HCT116 (cell line): ENCODE measurements around the gene KCNC3. TPM values are rescaled to one million over a fixed set of nuclear protein-coding genes. Genes with fewer than 3 reads are reported as not detected.

ENCODE experiments used
- ATAC-seq: fragments of 200-7000 bp; cut with Tn5 transposase; 2 replicates; pipeline ENCODE4 v1.9.1; 2020; ENCODE audit warnings: mild to moderate bottlenecking, moderate library complexity
- BruUV-seq: library from RNA; stranded (reverse); fragments of 400-500 nt; replicated peaks from 2 replicates; lab custom pipeline; 2021; lab: Mats Ljungman, UMichigan
- CTCF ChIA-PET: fragments of 300-600 bp; sonication (Branson Sonifier 250); formaldehyde crosslinking; loops from one replicate; lab custom pipeline; 2021; ENCODE audit warnings: antibody characterized with exemption; lab: Charles Lee
- POLR2A ChIA-PET: fragments of 300-600, 350-600 bp; sonication (Branson Sonifier 250); formaldehyde crosslinking; loops from one replicate; lab custom pipeline; 2021; ENCODE audit warnings: antibody characterized with exemption; lab: Charles Lee
- RAD21 ChIA-PET, 2 experiments: fragments of 300-600 bp; sonication (Branson Sonifier 250); formaldehyde crosslinking; loops; one replicate each; lab custom pipeline; 2023; ENCODE audit warnings: low total read pairs in 2 of 2; ENCODE audit not compliant: uncharacterized antibody in 2 of 2, unreplicated experiment in 2 of 2, low non-redundant PET in 1 of 2; lab: Charles Lee
- DNase-seq: peaks from one replicate; pipeline ENCODE4 v3.0.0-alpha.2; 2010; ENCODE audit warnings: low read depth, low spot score
- H2AFZ ChIP-seq: fragments of 200-600 bp; shearing (Covaris generic), sonication (generic); 2 replicates; pipeline ENCODE4 v1.6.1; 2017; ENCODE audit warnings: low read depth, mixed run types, mixed read lengths, antibody characterized with exemption, low read length; ENCODE audit not compliant: poor library complexity, severe bottlenecking
- H3K27ac ChIP-seq: 2 replicates; pipeline ENCODE4 v1.5.1; 2012; ENCODE audit warnings: low read depth, low read length
- H3K27me3 ChIP-seq: fragments of 200-600 bp; sonication (generic); 2 replicates; pipeline ENCODE4 v1.6.1; 2016; ENCODE audit warnings: mixed run types, low read length, mixed read lengths; ENCODE audit not compliant: insufficient read depth
- H3K36me3 ChIP-seq, 2 experiments: fragments of 200-500 bp in 1 of 2; fragments of 200-600 bp in 1 of 2; sonication (Bioruptor generic) in 1 of 2; sonication (generic) in 1 of 2; 2 replicates each; pipeline versions ENCODE4 v1.5.1 to v1.6.1; 2014 to 2016; ENCODE audit warnings: low read length in 2 of 2, inconsistent platforms in 1 of 2, mixed read lengths in 1 of 2, mixed run types in 1 of 2; ENCODE audit not compliant: insufficient read depth in 2 of 2, control insufficient read depth in 1 of 2
- H3K4me1 ChIP-seq, 2 experiments: fragments of 200-600 bp in 1 of 2; sonication (generic) in 1 of 2; 2 replicates each; pipeline versions ENCODE4 v1.5.1 to v1.6.1; 2012 to 2017; ENCODE audit warnings: low read length in 2 of 2, inconsistent platforms in 1 of 2, mild to moderate bottlenecking in 1 of 2, mixed read lengths in 1 of 2, mixed run types in 1 of 2, moderate library complexity in 1 of 2; ENCODE audit not compliant: insufficient read depth in 2 of 2, control insufficient read depth in 1 of 2
- H3K4me2 ChIP-seq: fragments of 200-600 bp; sonication (generic); 2 replicates; pipeline ENCODE4 v1.6.1; 2017; ENCODE audit warnings: mixed run types, low read length, mixed read lengths
- H3K4me3 ChIP-seq, 2 experiments: fragments of 200-600 bp in 1 of 2; sonication (generic) in 1 of 2; replicated peaks in 1 of 2; 2 replicates each; pipeline ENCODE4 v1.5.1; 2011 to 2016; ENCODE audit warnings: low read length in 2 of 2, control low read depth in 1 of 2, low read depth in 1 of 2, mild to moderate bottlenecking in 1 of 2, mixed read lengths in 1 of 2, mixed run types in 1 of 2
- H3K79me2 ChIP-seq: fragments of 200-600 bp; sonication (generic); 2 replicates; pipeline ENCODE4 v1.6.1; 2017; ENCODE audit warnings: mild to moderate bottlenecking, mixed run types, low read length, moderate library complexity, mixed read lengths; ENCODE audit not compliant: insufficient read depth
- H3K9ac ChIP-seq: fragments of 200-600 bp; sonication (generic); 2 replicates; pipeline ENCODE4 v1.6.1; 2016; ENCODE audit warnings: low read length, mixed read lengths
- H3K9me2 ChIP-seq: fragments of 200-600 bp; sonication (generic), shearing (Covaris generic); 2 replicates; pipeline ENCODE4 v1.6.1; 2017; ENCODE audit warnings: mixed run types, mild to moderate bottlenecking, moderate library complexity; ENCODE audit not compliant: insufficient read depth
- H3K9me3 ChIP-seq, 2 experiments: fragments of 200-500 bp in 1 of 2; fragments of 200-600 bp in 1 of 2; sonication (Bioruptor generic) in 1 of 2; sonication (generic) in 1 of 2; 2 replicates each; pipeline ENCODE4 v1.6.1; 2014 to 2017; ENCODE audit warnings: low read length in 2 of 2, mixed read lengths in 2 of 2, inconsistent platforms in 1 of 2, low read depth in 1 of 2, mild to moderate bottlenecking in 1 of 2, mixed run types in 1 of 2, moderate library complexity in 1 of 2; ENCODE audit not compliant: control insufficient read depth in 1 of 2, insufficient read depth in 1 of 2
- H4K20me1 ChIP-seq: fragments of 200-600 bp; sonication (generic), shearing (Covaris generic); 2 replicates; pipeline ENCODE4 v1.6.1; 2017; ENCODE audit warnings: mixed run types, mild to moderate bottlenecking, moderate library complexity; ENCODE audit not compliant: insufficient read depth
- CBX3 ChIP-seq: IDR thresholded peaks from 2 replicates; pipeline ENCODE4 v1.6.1; 2012; ENCODE audit warnings: low read depth
- CEBPB ChIP-seq: IDR thresholded peaks from 2 replicates; pipeline ENCODE4 v1.6.1; 2012; ENCODE audit warnings: low read depth
- EGR1 ChIP-seq: IDR thresholded peaks from 2 replicates; pipeline ENCODE4 v1.6.1; 2012; ENCODE audit warnings: low read depth
- ELF1 ChIP-seq: IDR thresholded peaks from 2 replicates; pipeline ENCODE4 v1.6.1; 2012; ENCODE audit warnings: low read depth, borderline replicate concordance
- EZH2 ChIP-seq: fragments of 200-600 bp; sonication (generic); IDR thresholded peaks from 2 replicates; pipeline ENCODE4 v1.6.1; 2017; ENCODE audit warnings: antibody characterized with exemption, mixed run types
- EZH2phosphoT487 ChIP-seq: fragments of 200-600 bp; IDR thresholded peaks from 2 replicates; pipeline ENCODE4 v1.6.1; 2018; ENCODE audit warnings: antibody characterized with exemption, borderline replicate concordance
- FOSL1 ChIP-seq: IDR thresholded peaks from 2 replicates; pipeline ENCODE4 v1.6.1; 2012; ENCODE audit warnings: low read depth
- JUND ChIP-seq: IDR thresholded peaks from 2 replicates; pipeline ENCODE4 v1.6.1; 2012
- POLR2A ChIP-seq: IDR thresholded peaks from 2 replicates; pipeline ENCODE4 v1.7.0; 2011; ENCODE audit warnings: borderline replicate concordance; ENCODE audit not compliant: insufficient read depth, insufficient read length; ENCODE audit errors: extremely low read depth
- POLR2AphosphoS5 ChIP-seq: IDR thresholded peaks from 2 replicates; pipeline ENCODE4 v1.6.1; 2011; ENCODE audit warnings: mild to moderate bottlenecking, low read depth, low read length, moderate library complexity
- RAD21 ChIP-seq: IDR thresholded peaks from 2 replicates; pipeline ENCODE4 v1.6.1; 2012; ENCODE audit warnings: low read depth, mild to moderate bottlenecking
- SIN3A ChIP-seq: IDR thresholded peaks from 2 replicates; pipeline ENCODE4 v1.6.1; 2012; ENCODE audit warnings: low read depth
- SRF ChIP-seq: IDR thresholded peaks from 2 replicates; pipeline ENCODE4 v1.6.1; 2012; ENCODE audit warnings: low read depth
- TCF7L2 ChIP-seq: IDR thresholded peaks from 2 replicates; pipeline ENCODE4 v1.7.0; 2011; ENCODE audit warnings: borderline replicate concordance, inconsistent platforms; ENCODE audit not compliant: insufficient read depth, insufficient read length; ENCODE audit errors: extremely low read depth
- YY1 ChIP-seq: IDR thresholded peaks from 2 replicates; pipeline ENCODE4 v1.6.1; 2011; ENCODE audit warnings: low read length, low read depth, moderate library complexity, mild to moderate bottlenecking; ENCODE audit not compliant: insufficient replicate concordance; ENCODE audit errors: extremely low read depth
- ZFX ChIP-seq: fragments of 450-650 bp; IDR thresholded peaks from 2 replicates; pipeline ENCODE4 v1.6.1; 2017
- ZNF274 ChIP-seq: fragments of 200-500 bp; sonication (Bioruptor generic); IDR thresholded peaks from 2 replicates; pipeline ENCODE4 v1.6.1; 2014; ENCODE audit warnings: mild to moderate bottlenecking, low read depth, low read length, inconsistent platforms
- intact Hi-C: fragments of 100-400 bp; cut with micrococcal nuclease; formaldehyde crosslinking; loops from 2 replicates; pipeline ENCODE4 v1.10.0; 2022
- total RNA-seq: library from RNA; stranded (reverse); gene quantifications from one replicate; pipeline ENCODE4 v1.2.1, GENCODE V29; 2021; ENCODE audit not compliant: unreplicated experiment
- TF ChIP-seq, protein P1 (sequence below), 3 experiments: fragments of 200-600 bp in 1 of 3; sonication (generic) in 1 of 3; IDR thresholded peaks in 2 of 3; conservative IDR thresholded peaks in 1 of 3; 2 replicates each; pipeline ENCODE4 v1.5.1; 2012 to 2017; ENCODE audit warnings: low read depth in 2 of 3, low read length in 2 of 3, antibody characterized with exemption in 1 of 3, borderline replicate concordance in 1 of 3, control low read depth in 1 of 3, mild to moderate bottlenecking in 1 of 3, mixed read lengths in 1 of 3, mixed run types in 1 of 3, moderate library complexity in 1 of 3; ENCODE audit not compliant: insufficient read depth in 1 of 3
- TF ChIP-seq, protein P2 (sequence below): IDR thresholded peaks from 2 replicates; pipeline ENCODE4 v1.6.1; 2012; ENCODE audit warnings: low read depth
- TF ChIP-seq, protein P3 (sequence below): IDR thresholded peaks from 2 replicates; pipeline ENCODE4 v1.6.1; 2012

Gene KCNC3
- total RNA-seq, 1 experiment from 2014 or later, result 6.9 TPM

DNA sequence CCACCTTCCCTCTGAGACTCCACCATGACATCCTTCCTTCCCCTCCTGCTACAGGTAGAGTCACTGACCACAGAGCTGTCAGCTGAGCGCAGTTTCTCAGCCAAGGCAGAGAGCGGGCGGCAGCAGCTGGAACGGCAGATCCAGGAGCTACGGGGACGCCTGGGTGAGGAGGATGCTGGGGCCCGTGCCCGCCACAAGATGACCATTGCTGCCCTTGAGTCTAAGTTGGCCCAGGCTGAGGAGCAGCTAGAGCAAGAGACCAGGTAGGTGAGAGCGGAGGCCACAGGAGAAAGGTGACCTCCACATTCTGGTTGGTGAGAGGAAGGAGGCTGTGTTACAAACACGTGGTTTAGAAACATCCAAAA lies 27.6 kb downstream of the KCNC3 start:
- ChIA-PET POLR2A (no interaction called here), RAD21 (no interaction called here), CTCF (interaction anchor here (1.4 to 1.5 kb wide), 2 partner anchors 28 to 43 kb away, joined by 3 read pairs; partner anchors contain the start of gene KCNC3)
- intact Hi-C loops, result no loop called here
- DNase-seq (no peak), ATAC-seq (no peak)
- H3K4me3 ChIP-seq, result no peak overlapping the region
- no peaks in the 10 kb centered on the region for H3K79me2 ChIP-seq
- H3K27ac ChIP-seq, result no peak overlapping the region
- H3K36me3 ChIP-seq, result no peaks in the 10 kb centered on the region; a peak in 1 of 4 replicates
- no peak overlapping the region for H3K9ac ChIP-seq
- H3K4me2 ChIP-seq, result peak overlapping the region; percentile 59
- no peaks in the 10 kb centered on the region for H3K27me3 ChIP-seq
- peaks cover 10 to 28% of the 10 kb centered on the region in 2 experiments for H3K4me1 ChIP-seq
- BruUV-seq, result no TSS peak
- no peaks in the 10 kb centered on the region for H3K9me2 ChIP-seq
- H3K9me3 ChIP-seq, result no peaks in the 10 kb centered on the region
- TF ChIP-seq POLR2AphosphoS5 (no peak), CEBPB (no peak), EZH2phosphoT487 (no peak), ELF1 (no peak), CBX3 (no peak), ZFX (no peak), RAD21 (no peak), EZH2 (no peak), JUND (no peak), YY1 (no peak), POLR2A (no peak), TCF7L2 (no peak), SIN3A (no peak), FOSL1 (no peak), EGR1 (no peak), ZNF274 (no peak), SRF (no peak)
- TF ChIP-seq, protein P1, sequence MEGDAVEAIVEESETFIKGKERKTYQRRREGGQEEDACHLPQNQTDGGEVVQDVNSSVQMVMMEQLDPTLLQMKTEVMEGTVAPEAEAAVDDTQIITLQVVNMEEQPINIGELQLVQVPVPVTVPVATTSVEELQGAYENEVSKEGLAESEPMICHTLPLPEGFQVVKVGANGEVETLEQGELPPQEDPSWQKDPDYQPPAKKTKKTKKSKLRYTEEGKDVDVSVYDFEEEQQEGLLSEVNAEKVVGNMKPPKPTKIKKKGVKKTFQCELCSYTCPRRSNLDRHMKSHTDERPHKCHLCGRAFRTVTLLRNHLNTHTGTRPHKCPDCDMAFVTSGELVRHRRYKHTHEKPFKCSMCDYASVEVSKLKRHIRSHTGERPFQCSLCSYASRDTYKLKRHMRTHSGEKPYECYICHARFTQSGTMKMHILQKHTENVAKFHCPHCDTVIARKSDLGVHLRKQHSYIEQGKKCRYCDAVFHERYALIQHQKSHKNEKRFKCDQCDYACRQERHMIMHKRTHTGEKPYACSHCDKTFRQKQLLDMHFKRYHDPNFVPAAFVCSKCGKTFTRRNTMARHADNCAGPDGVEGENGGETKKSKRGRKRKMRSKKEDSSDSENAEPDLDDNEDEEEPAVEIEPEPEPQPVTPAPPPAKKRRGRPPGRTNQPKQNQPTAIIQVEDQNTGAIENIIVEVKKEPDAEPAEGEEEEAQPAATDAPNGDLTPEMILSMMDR (IDR thresholded peaks at IDR 0.05 in 2 of 3, conservative IDR thresholded peaks at IDR 0.05 in 1 of 3; ENCODE audit: borderline replicate concordance in 1 of 3, insufficient read depth in 1 of 3, low read depth in 2 of 3, low read length in 2 of 3), result no peak
- TF ChIP-seq, protein P2, sequence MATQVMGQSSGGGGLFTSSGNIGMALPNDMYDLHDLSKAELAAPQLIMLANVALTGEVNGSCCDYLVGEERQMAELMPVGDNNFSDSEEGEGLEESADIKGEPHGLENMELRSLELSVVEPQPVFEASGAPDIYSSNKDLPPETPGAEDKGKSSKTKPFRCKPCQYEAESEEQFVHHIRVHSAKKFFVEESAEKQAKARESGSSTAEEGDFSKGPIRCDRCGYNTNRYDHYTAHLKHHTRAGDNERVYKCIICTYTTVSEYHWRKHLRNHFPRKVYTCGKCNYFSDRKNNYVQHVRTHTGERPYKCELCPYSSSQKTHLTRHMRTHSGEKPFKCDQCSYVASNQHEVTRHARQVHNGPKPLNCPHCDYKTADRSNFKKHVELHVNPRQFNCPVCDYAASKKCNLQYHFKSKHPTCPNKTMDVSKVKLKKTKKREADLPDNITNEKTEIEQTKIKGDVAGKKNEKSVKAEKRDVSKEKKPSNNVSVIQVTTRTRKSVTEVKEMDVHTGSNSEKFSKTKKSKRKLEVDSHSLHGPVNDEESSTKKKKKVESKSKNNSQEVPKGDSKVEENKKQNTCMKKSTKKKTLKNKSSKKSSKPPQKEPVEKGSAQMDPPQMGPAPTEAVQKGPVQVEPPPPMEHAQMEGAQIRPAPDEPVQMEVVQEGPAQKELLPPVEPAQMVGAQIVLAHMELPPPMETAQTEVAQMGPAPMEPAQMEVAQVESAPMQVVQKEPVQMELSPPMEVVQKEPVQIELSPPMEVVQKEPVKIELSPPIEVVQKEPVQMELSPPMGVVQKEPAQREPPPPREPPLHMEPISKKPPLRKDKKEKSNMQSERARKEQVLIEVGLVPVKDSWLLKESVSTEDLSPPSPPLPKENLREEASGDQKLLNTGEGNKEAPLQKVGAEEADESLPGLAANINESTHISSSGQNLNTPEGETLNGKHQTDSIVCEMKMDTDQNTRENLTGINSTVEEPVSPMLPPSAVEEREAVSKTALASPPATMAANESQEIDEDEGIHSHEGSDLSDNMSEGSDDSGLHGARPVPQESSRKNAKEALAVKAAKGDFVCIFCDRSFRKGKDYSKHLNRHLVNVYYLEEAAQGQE, result no peak
- TF ChIP-seq, protein P3, sequence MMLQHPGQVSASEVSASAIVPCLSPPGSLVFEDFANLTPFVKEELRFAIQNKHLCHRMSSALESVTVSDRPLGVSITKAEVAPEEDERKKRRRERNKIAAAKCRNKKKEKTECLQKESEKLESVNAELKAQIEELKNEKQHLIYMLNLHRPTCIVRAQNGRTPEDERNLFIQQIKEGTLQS, result no peak
- no peaks in the 10 kb centered on the region for H4K20me1 ChIP-seq
- H2AFZ ChIP-seq, result no peak overlapping the region
